PC-9 (cell line): ENCODE data around the gene ERCC6L2. TPM values are rescaled to one million over a fixed set of nuclear protein-coding genes. Genes with fewer than 3 reads are reported as not detected.

ENCODE experiments used
- BruUV-seq: library from RNA; stranded (reverse); fragments of 400-500 nt; replicated peaks from 2 replicates; lab custom pipeline; 2021; lab: Mats Ljungman, UMichigan
- CTCF ChIA-PET: fragments of 300-600 bp; sonication (Branson Sonifier 250); formaldehyde crosslinking; loops from one replicate; lab custom pipeline; 2022; ENCODE audit warnings: antibody characterized with exemption; lab: Charles Lee
- POLR2A ChIA-PET: fragments of 300-600 bp; sonication (Branson Sonifier 250); formaldehyde crosslinking; loops from one replicate; lab custom pipeline; 2022; ENCODE audit warnings: antibody characterized with exemption; ENCODE audit not compliant: unreplicated experiment; lab: Charles Lee
- DNase-seq, 2 experiments: peaks; one replicate each; pipeline versions ENCODE4 v3.0.0 to v3.0.0-alpha.2; 2015 to 2022; ENCODE audit warnings: mixed read lengths in 1 of 2
- H2AFZ ChIP-seq: fragments of 200-600 bp; sonication (generic); 2 replicates; pipeline ENCODE4 v1.8.1; 2017; ENCODE audit warnings: antibody characterized with exemption
- H3F3A ChIP-seq: fragments of 200-600 bp; sonication (generic); 2 replicates; pipeline ENCODE4 v1.8.1; 2017; ENCODE audit warnings: antibody characterized with exemption, mild to moderate bottlenecking, low read depth; ENCODE audit not compliant: insufficient read depth
- H3K27ac ChIP-seq: fragments of 200-600 bp; sonication (generic); 2 replicates; pipeline ENCODE4 v1.6.1; 2016; ENCODE audit warnings: mixed run types
- H3K27me3 ChIP-seq: fragments of 200-600 bp; sonication (generic); 2 replicates; pipeline ENCODE4 v1.6.1; 2016; ENCODE audit warnings: low read depth, mixed run types; ENCODE audit not compliant: insufficient read depth
- H3K36me3 ChIP-seq: fragments of 200-600 bp; sonication (generic); 2 replicates; pipeline ENCODE4 v1.6.1; 2016; ENCODE audit warnings: low read depth, mixed run types
- H3K4me1 ChIP-seq: fragments of 200-600 bp; sonication (generic); replicated peaks from 2 replicates; pipeline ENCODE4 v1.6.1; 2016; ENCODE audit warnings: mixed run types; ENCODE audit not compliant: insufficient read depth
- H3K4me2 ChIP-seq: fragments of 200-600 bp; sonication (generic); 2 replicates; pipeline ENCODE4 v1.6.1; 2017; ENCODE audit warnings: mixed run types
- H3K4me3 ChIP-seq: fragments of 200-600 bp; sonication (generic); 2 replicates; pipeline ENCODE4 v1.6.1; 2016; ENCODE audit warnings: mixed run types
- H3K79me2 ChIP-seq: fragments of 200-600 bp; sonication (generic); 2 replicates; pipeline ENCODE4 v1.6.1; 2017; ENCODE audit warnings: low read depth, mixed run types
- H3K9me2 ChIP-seq: fragments of 200-600 bp; sonication (generic); 2 replicates; pipeline ENCODE4 v1.8.1; 2017; ENCODE audit warnings: mild to moderate bottlenecking; ENCODE audit not compliant: insufficient read depth
- H3K9me3 ChIP-seq: fragments of 200-600 bp; sonication (generic); 2 replicates; pipeline ENCODE4 v1.8.1; 2016; ENCODE audit warnings: low read depth; ENCODE audit not compliant: insufficient read depth
- H4K20me1 ChIP-seq: fragments of 200-600 bp; sonication (generic); 2 replicates; pipeline ENCODE4 v1.8.1; 2017; ENCODE audit not compliant: insufficient read depth
- CTCF ChIP-seq: fragments of 200-600 bp; sonication (generic); conservative IDR thresholded peaks from 2 replicates; pipeline ENCODE4 v1.6.1; 2017; ENCODE audit warnings: mixed run types, antibody characterized with exemption, mild to moderate bottlenecking, moderate library complexity
- EZH2 ChIP-seq: fragments of 200-600 bp; sonication (generic); IDR thresholded peaks from 2 replicates; pipeline ENCODE4 v1.8.0; 2017; ENCODE audit warnings: antibody characterized with exemption, low read depth
- intact Hi-C: fragments of 100-400 bp; cut with micrococcal nuclease; formaldehyde crosslinking; loops from one replicate; pipeline ENCODE4 v1.10.0; 2022; ENCODE audit not compliant: unreplicated experiment
- total RNA-seq: library from RNA; stranded (reverse); gene quantifications from 2 replicates; pipeline ENCODE4 v1.2.3, GENCODE V29; 2021

The ERCC6L2 gene
- total RNA-seq, 1 experiment from 2014 or later: 41.4 TPM

- no peaks in the 10 kb centered on the region for H3K9me3 ChIP-seq
- no peak overlapping the region for H3K27ac ChIP-seq
- H3K79me2 ChIP-seq: no peaks in the 10 kb centered on the region
- no peaks in the 10 kb centered on the region for H4K20me1 ChIP-seq
- H3K4me3 ChIP-seq: no peak overlapping the region
- no peaks in the 10 kb centered on the region for H3F3A ChIP-seq
- no peak for DNase-seq
- H3K4me1 ChIP-seq: no peaks in the 10 kb centered on the region
- BruUV-seq: no TSS peak
- intact Hi-C loops: no loop called here
- H3K4me2 ChIP-seq: no peak overlapping the region
- H3K36me3 ChIP-seq: no peaks in the 10 kb centered on the region
- no peak for TF ChIP-seq EZH2
- TF ChIP-seq CTCF: no peak
- ChIA-PET CTCF (interaction anchor here (0.6 kb wide), 1 partner anchor 17 kb away, joined by 3 read pairs; no protein-coding TSS in a partner anchor), POLR2A (no interaction called here)
- H3K27me3 ChIP-seq: no peaks in the 10 kb centered on the region
- no peak overlapping the region for H2AFZ ChIP-seq
- H3K9me2 ChIP-seq: no peaks in the 10 kb centered on the region
Measured at GRCh38 chr9:95831810-95832209, 43.7 kb upstream of the ERCC6L2 start.

- intact Hi-C loops: no loop called here
- H3K4me3 ChIP-seq: no peak overlapping the region
Measured at GRCh38 chr9:95833546-95834178, 41.8 kb upstream of the ERCC6L2 start.

GRCh38 chr9:95834281-95834907, 41.1 kb upstream of the ERCC6L2 start:
- no peaks in the 10 kb centered on the region for H3K27me3 ChIP-seq
- intact Hi-C loops: no loop called here
- no peaks in the 10 kb centered on the region for H3K4me1 ChIP-seq
- H4K20me1 ChIP-seq: no peaks in the 10 kb centered on the region
- TF ChIP-seq EZH2 (no peak), CTCF (no peak)
- no peak overlapping the region for H2AFZ ChIP-seq
- H3K27ac ChIP-seq: no peak overlapping the region
- ChIA-PET POLR2A (interaction anchor here (0.6 kb wide), 1 partner anchor 44 kb away, joined by 6 read pairs; no protein-coding TSS in a partner anchor), CTCF (no interaction called here)
- BruUV-seq: no TSS peak
- H3K4me3 ChIP-seq: no peak overlapping the region
- no peaks in the 10 kb centered on the region for H3F3A ChIP-seq
- no peak for DNase-seq
- H3K4me2 ChIP-seq: no peak overlapping the region
- no peaks in the 10 kb centered on the region for H3K36me3 ChIP-seq
- H3K79me2 ChIP-seq: no peaks in the 10 kb centered on the region
- no peaks in the 10 kb centered on the region for H3K9me2 ChIP-seq
- H3K9me3 ChIP-seq: no peaks in the 10 kb centered on the region

More at GRCh38 chr9:95833546-95834178, 41.8 kb upstream of the ERCC6L2 start:
- H3K4me2 ChIP-seq: no peak overlapping the region
- no peaks in the 10 kb centered on the region for H3F3A ChIP-seq
- no peaks in the 10 kb centered on the region for H4K20me1 ChIP-seq
- TF ChIP-seq CTCF (no peak), EZH2 (no peak)
- no peaks in the 10 kb centered on the region for H3K9me2 ChIP-seq
- H3K36me3 ChIP-seq: no peaks in the 10 kb centered on the region
- ChIA-PET CTCF (no interaction called here), POLR2A (interaction anchor here (0.6 kb wide), 1 partner anchor 45 kb away, joined by 6 read pairs; no protein-coding TSS in a partner anchor)
- BruUV-seq: no TSS peak
- no peaks in the 10 kb centered on the region for H3K4me1 ChIP-seq
- H3K27ac ChIP-seq: no peak overlapping the region
- no peaks in the 10 kb centered on the region for H3K27me3 ChIP-seq
- no peaks in the 10 kb centered on the region for H3K9me3 ChIP-seq
- H3K79me2 ChIP-seq: no peaks in the 10 kb centered on the region
- no peak overlapping the region for H2AFZ ChIP-seq
- no peak for DNase-seq
